HTR-8/SVneo (cell line): ENCODE data around the gene NRAS.

Source experiments
- DNase-seq: peaks from one replicate; pipeline ENCODE4 v3.0.0; 2011; ENCODE audit warnings: low spot score, mixed read lengths; ENCODE audit not compliant: insufficient read length
- FAIRE-seq: peaks from 2 replicates; lab custom pipeline; 2011; peaks lifted over from hg19 to GRCh38; lab: Jason Lieb, UNC

Gene NRAS

GRCh38 chr1:114729782-114730181, 13.2 kb upstream of the NRAS start:
- DNase-seq = no peak
- FAIRE-seq = no peak

GRCh38 chr1:114728553-114728952, 12.0 kb upstream of the NRAS start:
- FAIRE-seq (no peak), DNase-seq (no peak)

- no peak for FAIRE-seq
- DNase-seq = no peak
These were observed 8.7 kb upstream of the NRAS start for GRCh38 chr1:114725230-114725629.

- FAIRE-seq = no peak
- no peak for DNase-seq
These were observed 7.3 kb upstream of the NRAS start for GRCh38 chr1:114723915-114724314.

- no peak for FAIRE-seq
- DNase-seq = no peak
These were observed 6.9 kb upstream of the NRAS start for GRCh38 chr1:114723457-114723856.

GRCh38 chr1:114720492-114720891, 3.9 kb upstream of the NRAS start:
- no peak for DNase-seq
- FAIRE-seq = no peak

GRCh38 chr1:114719424-114719787, 2.8 kb upstream of the NRAS start:
- DNase-seq = no peak
- FAIRE-seq = no peak

- DNase-seq = no peak
These were observed 2.3 kb upstream of the NRAS start for GRCh38 chr1:114718661-114719423.

GRCh38 chr1:114715952-114716303, 643 bp downstream of the NRAS start:
- DNase-seq = no peak
- FAIRE-seq = no peak

More at GRCh38 chr1:114718661-114719423, 2.3 kb upstream of the NRAS start:
- FAIRE-seq = no peak

GRCh38 chr1:114712977-114713376, 3.6 kb downstream of the NRAS start:
- no peak for FAIRE-seq
- no peak for DNase-seq

GRCh38 chr1:114710360-114710759, 6.2 kb downstream of the NRAS start:
- DNase-seq (no peak), FAIRE-seq (no peak)

GRCh38 chr1:114707604-114708003, 9.0 kb downstream of the NRAS start:
- no peak for FAIRE-seq

GRCh38 chr1:114703242-114703641, 13.3 kb downstream of the NRAS start:
- DNase-seq (no peak), FAIRE-seq (no peak)

More at GRCh38 chr1:114707604-114708003, 9.0 kb downstream of the NRAS start:
- no peak for DNase-seq

GRCh38 chr1:114702737-114703136, 13.8 kb downstream of the NRAS start:
- FAIRE-seq (no peak), DNase-seq (no peak)

- FAIRE-seq = no peak
These were observed 14.6 kb downstream of the NRAS start for GRCh38 chr1:114701931-114702330.

GRCh38 chr1:114700036-114700600, 16.5 kb downstream of the NRAS start:
- no peak for FAIRE-seq

More at GRCh38 chr1:114701931-114702330, 14.6 kb downstream of the NRAS start:
- no peak for DNase-seq

GRCh38 chr1:114696810-114697209, 19.8 kb downstream of the NRAS start:
- FAIRE-seq (no peak), DNase-seq (no peak)

More at GRCh38 chr1:114700036-114700600, 16.5 kb downstream of the NRAS start:
- no peak for DNase-seq

GRCh38 chr1:114695430-114696058, 21.0 kb downstream of the NRAS start, which contains the start of gene AMPD1:
TSS of gene AMPD1 (minus strand) at chr1:114695546. CDS start at chr1:114695471, 75 bp downstream.
- DNase-seq = no peak

GRCh38 chr1:114694540-114695310, 21.8 kb downstream of the NRAS start:
- no peak for DNase-seq
- no peak for FAIRE-seq

More at GRCh38 chr1:114695430-114696058, 21.0 kb downstream of the NRAS start, which contains the start of gene AMPD1:
- no peak for FAIRE-seq

- no peak for FAIRE-seq
- DNase-seq = no peak
These were observed 23.6 kb downstream of the NRAS start for GRCh38 chr1:114692947-114693346.
